Endothelial cell of umbilical vein (primary cell): Measurements from ENCODE around the gene ACAD10. TPM values are rescaled to one million over a fixed set of nuclear protein-coding genes. Genes with fewer than 3 reads are reported as not detected.

Experiments
- BruUV-seq: library from RNA; stranded (reverse); fragments of 400-500 nt; replicated peaks from 2 replicates; lab custom pipeline; 2021; lab: Mats Ljungman, UMichigan
- CTCF ChIA-PET: fragments of 300-600, 350-600 bp; sonication (Branson Sonifier 250); formaldehyde crosslinking; loops from one replicate; lab custom pipeline; 2021; ENCODE audit warnings: antibody characterized with exemption, inconsistent platforms; lab: Charles Lee
- POLR2A ChIA-PET: fragments of 300-600, 350-600 bp; sonication (Branson Sonifier 250); formaldehyde crosslinking; loops from one replicate; lab custom pipeline; 2021; ENCODE audit warnings: antibody characterized with exemption, inconsistent platforms; lab: Charles Lee
- DNase-seq: peaks from one replicate; pipeline ENCODE4 v3.0.0-alpha.2; 2011; ENCODE audit warnings: low read depth, low spot score
- FAIRE-seq: peaks from 2 replicates; lab custom pipeline; 2011; peaks lifted over from hg19 to GRCh38; lab: Jason Lieb, UNC
- H2AFZ ChIP-seq: 2 replicates; pipeline ENCODE4 v1.6.0; 2012; ENCODE audit warnings: low read depth, low read length, control low read depth, inconsistent platforms
- H3K27ac ChIP-seq: 2 replicates; pipeline ENCODE4 v1.5.1; 2011; ENCODE audit warnings: low read depth, mild to moderate bottlenecking, control low read depth, low read length, moderate library complexity; ENCODE audit not compliant: insufficient read depth
- H3K27me3 ChIP-seq, 2 experiments: 2 replicates each; pipeline versions ENCODE4 v1.6.0 to v1.6.1; 2011; ENCODE audit warnings: low read length in 2 of 2, mixed read lengths in 1 of 2; ENCODE audit not compliant: control insufficient read depth in 2 of 2, insufficient read depth in 2 of 2
- H3K36me3 ChIP-seq, 2 experiments: 2 replicates in 1 of 2; 3 replicates in 1 of 2; pipeline ENCODE4 v1.5.1; 2011; ENCODE audit warnings: low read length in 2 of 2, mild to moderate bottlenecking in 1 of 2, moderate library complexity in 1 of 2; ENCODE audit not compliant: control insufficient read depth in 2 of 2, insufficient read depth in 2 of 2; ENCODE audit errors: extremely low read depth in 1 of 2
- H3K4me1 ChIP-seq: 3 replicates; pipeline ENCODE4 v1.5.1; 2011; ENCODE audit warnings: mild to moderate bottlenecking, low read length; ENCODE audit not compliant: control insufficient read depth, insufficient read depth; ENCODE audit errors: extremely low read depth
- H3K4me2 ChIP-seq: 2 replicates; pipeline ENCODE4 v1.6.1; 2011; ENCODE audit warnings: low read length, control low read depth, mixed read lengths; ENCODE audit not compliant: insufficient read depth
- H3K4me3 ChIP-seq, 3 experiments: fragments of 200-600 bp in 1 of 3; sonication (generic), shearing (Covaris generic) in 1 of 3; replicated peaks in 1 of 3; 2 replicates each; pipeline ENCODE4 v1.5.1; 2011 to 2016; ENCODE audit warnings: control low read depth in 3 of 3, low read length in 3 of 3, mild to moderate bottlenecking in 2 of 3, inconsistent platforms in 1 of 3, low read depth in 1 of 3, moderate library complexity in 1 of 3; ENCODE audit not compliant: insufficient read depth in 1 of 3
- H3K79me2 ChIP-seq: 2 replicates; pipeline ENCODE4 v1.6.0; 2012; ENCODE audit warnings: low read length, inconsistent platforms; ENCODE audit not compliant: control insufficient read depth, insufficient read depth
- H3K9ac ChIP-seq: replicated peaks from 2 replicates; pipeline ENCODE3; 2011; ENCODE audit warnings: low read length, control low read depth; ENCODE audit not compliant: insufficient read depth; ENCODE audit errors: extremely low read depth
- H3K9me1 ChIP-seq: replicated peaks from 3 replicates; pipeline ENCODE4 v1.6.0; 2011; ENCODE audit warnings: mild to moderate bottlenecking, low read length; ENCODE audit not compliant: control insufficient read depth, insufficient read depth; ENCODE audit errors: extremely low read depth
- H3K9me3 ChIP-seq: replicated peaks from 2 replicates; pipeline ENCODE4 v1.5.1; 2012; ENCODE audit warnings: low read length, inconsistent platforms; ENCODE audit not compliant: control insufficient read depth, insufficient read depth
- H4K20me1 ChIP-seq: replicated peaks from 2 replicates; pipeline ENCODE3; 2011; ENCODE audit warnings: mild to moderate bottlenecking, low read length; ENCODE audit not compliant: control insufficient read depth, insufficient read depth; ENCODE audit errors: extremely low read depth
- CTCF ChIP-seq, 2 donors: IDR thresholded peaks; 1 replicate in 1 of 2; 2 replicates in 1 of 2; pipeline ENCODE4 v1.5.1; 2011; ENCODE audit warnings: low read length in 2 of 2, mild to moderate bottlenecking in 2 of 2, moderate library complexity in 2 of 2, control low read depth in 1 of 2, inconsistent platforms in 1 of 2, low read depth in 1 of 2; ENCODE audit not compliant: insufficient read depth in 1 of 2; ENCODE audit errors: extremely low read depth in 1 of 2
- EZH2 ChIP-seq: IDR thresholded peaks from 2 replicates; pipeline ENCODE4 v1.6.1; 2012; ENCODE audit warnings: borderline replicate concordance, low read depth, mild to moderate bottlenecking, moderate library complexity, low read length, inconsistent platforms; ENCODE audit not compliant: severe bottlenecking
- FOS ChIP-seq: IDR thresholded peaks from 2 replicates; pipeline ENCODE4 v1.6.1; 2011; ENCODE audit warnings: mild to moderate bottlenecking, low read length, moderate library complexity, borderline replicate concordance; ENCODE audit not compliant: insufficient read depth
- GATA2 ChIP-seq: IDR thresholded peaks from 2 replicates; pipeline ENCODE4 v1.7.0; 2011; ENCODE audit warnings: low read depth, mild to moderate bottlenecking, moderate library complexity, mixed read lengths, low read length; ENCODE audit not compliant: insufficient read length, insufficient read depth
- JUN ChIP-seq: IDR thresholded peaks from 2 replicates; pipeline ENCODE4 v1.6.1; 2011; ENCODE audit warnings: borderline replicate concordance, low read depth; ENCODE audit not compliant: insufficient read length, insufficient read depth
- MYC ChIP-seq: IDR thresholded peaks from one replicate; pipeline ENCODE4 v1.6.1; 2011; ENCODE audit warnings: mild to moderate bottlenecking, low read depth, low read length
- POLR2A ChIP-seq: IDR thresholded peaks from 2 replicates; pipeline ENCODE4 v1.6.1; 2012; ENCODE audit warnings: low read depth, mild to moderate bottlenecking, control low read depth, low read length
- POLR2AphosphoS5 ChIP-seq: IDR thresholded peaks from 2 replicates; pipeline ENCODE4 v1.6.1; 2012; ENCODE audit warnings: low read depth, mild to moderate bottlenecking, control low read depth, low read length, moderate library complexity; ENCODE audit not compliant: insufficient read depth
- dilution Hi-C: fragments of 300-500 bp; cut with MboI; formaldehyde crosslinking; loops from one replicate; pipeline ENCODE4 v1.15.0; 2019; ENCODE audit warnings: low sequenced_read_pairs; ENCODE audit not compliant: extremely low pct_ligation_motif_present
- intact Hi-C: fragments of 100-400 bp; cut with micrococcal nuclease; formaldehyde crosslinking; loops from one replicate; pipeline ENCODE4 v1.10.0; 2022
- polyA plus RNA-seq, 4 experiments: library from polyadenylated mRNA; depleted of rRNA in 3 of 4; stranded (reverse) in 3 of 4; unstranded in 1 of 4; fragments of >200 nt; gene quantifications; 2 replicates each; pipeline versions ENCODE4 v1.2.1 to v1.2.3, GENCODE V29; 2011 to 2012; ENCODE audit warnings: missing spikeins in 1 of 4
- total RNA-seq: library from RNA; stranded (reverse); gene quantifications from 2 replicates; pipeline ENCODE4 v1.2.3, GENCODE V29; 2021
- TF ChIP-seq, protein P1 (sequence below): IDR thresholded peaks from 2 replicates; pipeline ENCODE4 v1.6.1; 2011; ENCODE audit not compliant: insufficient read depth, insufficient read length

The ACAD10 gene
- total and polyA plus RNA-seq, 2 donors (not counting 3 experiments of a cell fraction or from before 2014, with no cell fraction given): 15.2 to 16.3 TPM

DNA sequence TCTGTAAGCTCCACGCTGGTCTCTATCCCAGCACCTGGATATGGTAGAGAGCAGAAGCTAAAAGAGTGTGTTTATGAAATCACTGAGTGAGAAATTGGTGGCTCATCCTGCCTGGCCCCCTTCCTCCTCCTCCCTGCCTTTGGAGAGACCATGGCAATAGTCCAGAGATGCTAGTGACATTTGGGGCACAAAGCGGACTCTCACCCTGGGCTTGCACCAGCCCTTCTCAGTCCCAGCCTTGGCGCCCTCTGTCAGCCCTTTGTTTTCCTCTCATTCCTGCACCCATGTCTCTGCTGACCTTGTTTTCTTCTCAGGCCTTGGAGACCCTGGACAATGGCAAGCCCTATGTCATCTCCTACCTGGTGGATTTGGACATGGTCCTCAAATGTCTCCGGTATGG lies 99.1 kb downstream of the ACAD10 start:
- Histone ChIP-seq H3K4me1 (peaks cover 10% of the 10 kb centered on the region), H3K27me3 (no peaks in the 10 kb centered on the region), H3K9me3 (no peaks in the 10 kb centered on the region), H3K9ac (no peak overlapping the region), H3K79me2 (no peaks in the 10 kb centered on the region), H4K20me1 (no peaks in the 10 kb centered on the region), H3K36me3 (peaks cover 7 to 27% of the 10 kb centered on the region in 2 experiments), H3K9me1 (no peaks in the 10 kb centered on the region), H3K4me3 (no peak overlapping the region), H3K4me2 (no peak overlapping the region), H3K27ac (peak overlapping the region; percentile 71), H2AFZ (no peak overlapping the region)
- ChIA-PET POLR2A (interaction anchor here (0.9 kb wide), 1 partner anchor 9 kb away, joined by 3 read pairs; no protein-coding TSS in a partner anchor), CTCF (interaction anchor here (0.8 to 3.0 kb wide), 8 partner anchors 10 to 388 kb away, joined by 3 to 18 read pairs (median 8); partner anchors contain the start of gene ALDH2)
- FAIRE-seq (no peak), DNase-seq (no peak)
- dilution Hi-C loops (no loop called here), intact Hi-C loops (loop anchor here (1.0 kb wide), 1 partner anchor 19 kb away; the partner anchor contains the start of gene ALDH2)
- no peak for TF ChIP-seq GATA2
- TF ChIP-seq JUN: no peak
- TF ChIP-seq FOS: no peak
- BruUV-seq: no TSS peak

DNA sequence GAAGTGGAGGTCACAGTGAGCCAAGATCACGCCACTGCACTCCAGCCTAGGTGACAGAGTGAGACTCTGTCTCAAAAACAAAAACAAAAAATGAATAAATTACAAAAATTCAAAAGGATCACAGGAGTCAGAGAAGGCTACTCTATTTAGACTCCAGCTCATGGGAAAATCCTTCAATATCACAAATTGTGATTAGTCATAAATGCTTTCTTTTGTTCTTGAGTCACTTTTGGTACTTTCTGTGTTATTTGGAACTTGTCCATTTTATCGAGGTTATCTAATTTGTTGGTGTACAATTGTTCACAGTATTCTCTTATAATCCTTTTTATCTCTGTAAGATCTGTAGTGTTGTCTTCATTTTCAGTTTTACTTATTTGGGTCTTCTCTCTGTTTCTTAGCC lies 99.8 kb downstream of the ACAD10 start:
- Histone ChIP-seq H3K4me2 (peak overlapping the region; percentile 31), H3K9ac (peak overlapping the region; percentile 13), H3K79me2 (no peaks in the 10 kb centered on the region), H2AFZ (no peak overlapping the region), H3K4me1 (peaks cover 10% of the 10 kb centered on the region), H3K27me3 (no peaks in the 10 kb centered on the region), H4K20me1 (no peaks in the 10 kb centered on the region), H3K27ac (peak overlapping the region; percentile 71), H3K9me3 (no peaks in the 10 kb centered on the region), H3K9me1 (no peaks in the 10 kb centered on the region), H3K36me3 (peaks cover 7 to 34% of the 10 kb centered on the region in 2 experiments), H3K4me3 (no peak overlapping the region)
- no TSS peak for BruUV-seq
- ChIA-PET CTCF (interaction anchor here (0.8 to 3.0 kb wide), 10 partner anchors 10 to 388 kb away, joined by 3 to 18 read pairs (median 5); partner anchors contain the start of gene ALDH2), POLR2A (interaction anchor here (0.9 kb wide), 1 partner anchor 10 kb away, joined by 3 read pairs; no protein-coding TSS in a partner anchor)
- FAIRE-seq (peak; percentile 90), DNase-seq (peak; percentile 80)
- peak; percentile 50 for TF ChIP-seq FOS
- TF ChIP-seq POLR2A: no peak
- TF ChIP-seq CTCF (IDR thresholded peaks at IDR 0.05; ENCODE audit: extremely low read depth in 1 of 2, insufficient read depth in 1 of 2, low read depth in 1 of 2, low read length in 2 of 2): no peak
- TF ChIP-seq, protein P1, sequence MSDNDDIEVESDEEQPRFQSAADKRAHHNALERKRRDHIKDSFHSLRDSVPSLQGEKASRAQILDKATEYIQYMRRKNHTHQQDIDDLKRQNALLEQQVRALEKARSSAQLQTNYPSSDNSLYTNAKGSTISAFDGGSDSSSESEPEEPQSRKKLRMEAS: no peak
- TF ChIP-seq POLR2AphosphoS5: no peak
- TF ChIP-seq JUN: peak; percentile 39
- peak; percentile 49 for TF ChIP-seq GATA2
- no peak for TF ChIP-seq MYC
- TF ChIP-seq EZH2: no peak
- intact Hi-C loops: loop anchor here (1.0 kb wide), 1 partner anchor 19 kb away; the partner anchor contains the start of gene ALDH2
- dilution Hi-C loops: no loop called here
